Chondrocyte (in vitro differentiated cells): ENCODE measurements around the gene DYRK4. TPM values are rescaled to one million over a fixed set of nuclear protein-coding genes. Genes with fewer than 3 reads are reported as not detected.

Source experiments
- DNase-seq: peaks from one replicate; pipeline ENCODE4 v3.0.0; 2021; ENCODE audit warnings: mixed read lengths, low spot score
- H3K27ac Mint-ChIP-seq: one replicate; pipeline ENCODE4 v1.8.0; 2021; ENCODE audit warnings: mild to moderate bottlenecking, moderate library complexity, mixed read lengths; ENCODE audit not compliant: unreplicated experiment
- H3K27me3 Mint-ChIP-seq: 2 replicates; pipeline ENCODE4 v1.8.0; 2021; ENCODE audit warnings: low read depth, mixed read lengths
- H3K36me3 Mint-ChIP-seq: 2 replicates; pipeline ENCODE4 v1.8.0; 2021; ENCODE audit warnings: low read depth, mixed read lengths
- H3K4me1 Mint-ChIP-seq: 2 replicates; pipeline ENCODE4 v1.8.0; 2021; ENCODE audit warnings: low read depth, mild to moderate bottlenecking, mixed read lengths
- H3K4me3 Mint-ChIP-seq: one replicate; pipeline ENCODE4 v1.8.0; 2021; ENCODE audit warnings: mild to moderate bottlenecking, moderate library complexity, mixed read lengths; ENCODE audit not compliant: unreplicated experiment
- H3K9me3 Mint-ChIP-seq: 2 replicates; pipeline ENCODE4 v1.8.0; 2021; ENCODE audit warnings: low read depth, mixed read lengths
- CTCF ChIP-seq: fragments of 200-600 bp; sonication (generic); IDR thresholded peaks from 2 replicates; pipeline ENCODE4 v1.5.0; 2021; ENCODE audit warnings: antibody characterized with exemption, mild to moderate bottlenecking, moderate library complexity
- total RNA-seq: library from RNA; stranded (reverse); gene quantifications from 3 replicates; pipeline ENCODE4 v1.2.1, GENCODE V29; 2021

DYRK4 gene
- total RNA-seq, 1 donor from 2014 or later, result 37.9 TPM

DNA sequence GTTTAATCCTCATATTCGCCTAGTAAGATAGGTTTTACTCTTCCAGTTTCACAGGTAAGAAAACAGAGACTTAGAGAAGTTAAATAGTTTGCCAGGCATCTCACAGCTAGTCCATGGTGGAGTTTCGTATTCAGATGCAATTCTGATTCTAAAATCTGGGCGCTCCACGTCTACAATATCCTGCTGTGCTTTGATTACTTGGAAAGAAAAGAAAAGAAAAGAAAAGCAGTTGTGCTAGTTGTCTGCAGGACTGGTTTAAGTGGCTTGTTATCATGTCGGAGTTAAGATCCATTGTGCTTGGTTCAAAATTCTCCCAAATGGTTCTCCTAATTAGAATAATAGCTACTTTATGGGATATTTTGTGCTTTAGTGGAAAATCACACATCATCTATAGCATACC is 68.3 kb downstream of the DYRK4 start:
- Mint-ChIP-seq H3K4me3 (no peak overlapping the region), H3K27me3 (peaks cover 40% of the 10 kb centered on the region)

GRCh38 chr12:4643747-4644146 is 81.7 kb downstream of the DYRK4 start:
- peaks cover 4% of the 10 kb centered on the region for H3K27me3 Mint-ChIP-seq
- no peak for TF ChIP-seq CTCF
- H3K4me1 Mint-ChIP-seq, result peaks cover 13% of the 10 kb centered on the region
- H3K27ac Mint-ChIP-seq, result no peak overlapping the region
- DNase-seq, result no peak
- H3K9me3 Mint-ChIP-seq, result no peaks in the 10 kb centered on the region
- H3K4me3 Mint-ChIP-seq, result no peak overlapping the region
- H3K36me3 Mint-ChIP-seq, result no peaks in the 10 kb centered on the region

More for the DNA sequence above, 68.3 kb downstream of the DYRK4 start:
- H3K27ac Mint-ChIP-seq, result no peak overlapping the region
- no peaks in the 10 kb centered on the region for H3K4me1 Mint-ChIP-seq
- H3K36me3 Mint-ChIP-seq, result no peaks in the 10 kb centered on the region
- DNase-seq, result no peak
- H3K9me3 Mint-ChIP-seq, result no peaks in the 10 kb centered on the region
- no peak for TF ChIP-seq CTCF

- H3K9me3 Mint-ChIP-seq, result no peaks in the 10 kb centered on the region
- no peak for TF ChIP-seq CTCF
- H3K36me3 Mint-ChIP-seq, result no peaks in the 10 kb centered on the region
- no peaks in the 10 kb centered on the region for H3K27me3 Mint-ChIP-seq
- no peak overlapping the region for H3K4me3 Mint-ChIP-seq
- no peak overlapping the region for H3K27ac Mint-ChIP-seq
- H3K4me1 Mint-ChIP-seq, result peaks cover 24% of the 10 kb centered on the region
- no peak for DNase-seq
Measured at GRCh38 chr12:4645023-4645422, 83.0 kb downstream of the DYRK4 start.

- Mint-ChIP-seq H3K27me3 (no peaks in the 10 kb centered on the region), H3K9me3 (no peaks in the 10 kb centered on the region), H3K4me1 (peaks cover 31% of the 10 kb centered on the region), H3K4me3 (peak overlapping the region; percentile 99), H3K27ac (peak overlapping the region; percentile 97), H3K36me3 (no peaks in the 10 kb centered on the region)
- TF ChIP-seq CTCF, result no peak
- no peak for DNase-seq
Measured at GRCh38 chr12:4648104-4648500, 86.1 kb downstream of the DYRK4 start.

DNA sequence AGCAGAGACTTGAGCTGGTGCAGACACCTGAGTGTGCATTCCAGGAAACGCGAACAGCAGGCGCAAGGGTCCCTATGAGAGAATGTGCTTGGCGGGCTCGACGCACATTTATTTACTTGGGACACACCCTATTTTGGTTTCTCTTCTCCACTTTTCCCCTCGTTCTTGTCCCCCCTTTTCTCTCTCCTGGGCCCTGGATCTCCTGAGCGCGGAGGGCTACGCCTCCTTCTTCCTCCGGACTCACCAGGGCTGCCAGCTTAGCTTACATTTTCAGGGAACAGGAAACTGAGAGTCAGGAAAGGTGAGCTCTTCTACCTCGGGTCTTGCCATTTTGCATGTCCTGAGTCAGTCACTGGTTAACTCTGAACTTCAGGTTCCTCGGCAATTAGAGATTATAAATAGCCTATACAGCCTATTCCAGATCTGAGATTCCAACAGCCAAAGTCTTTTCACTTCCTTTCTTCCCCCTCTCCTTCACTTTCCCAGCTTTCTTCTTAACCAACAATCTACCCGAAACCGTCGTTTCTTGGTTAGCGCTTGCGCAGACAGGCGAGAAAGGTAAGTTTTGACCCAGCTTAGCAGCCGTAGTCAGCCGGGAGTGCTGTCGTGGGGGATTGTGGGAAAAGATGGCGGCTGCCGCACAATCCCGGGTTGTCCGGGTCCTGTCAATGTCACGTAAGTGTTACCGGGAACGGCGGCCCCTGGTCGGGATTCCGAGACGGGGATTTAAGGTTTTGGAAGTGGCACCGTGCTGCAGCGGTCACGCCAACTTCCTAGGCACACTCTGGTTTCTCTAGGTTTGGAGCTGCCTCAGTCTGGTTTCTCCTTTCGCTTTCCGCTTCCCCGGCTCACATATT is 86.7 kb downstream of the DYRK4 start, which contains the start of the genes AKAP3 and NDUFA9:
AKAP3 (minus strand) TSS at position 551 of the 857 bp plus-strand sequence. CDS start 10,855 bp downstream, outside the sequence.
NDUFA9 (plus strand) TSS at position 614 of the 857 bp plus-strand sequence; CDS start at position 627, 13 bp downstream.
- Mint-ChIP-seq H3K4me1 (peaks cover 31% of the 10 kb centered on the region), H3K27ac (peak within 1 kb of the TSS; percentile 97), H3K36me3 (no peaks in the 10 kb centered on the region), H3K27me3 (no peaks in the 10 kb centered on the region), H3K4me3 (peak within 1 kb of the TSS; percentile 99), H3K9me3 (no peaks in the 10 kb centered on the region)
- peak; percentile 93 for DNase-seq
- TF ChIP-seq CTCF, result no peak
